Measurements from ENCODE around the gene SLC47A2. TPM values are rescaled to one million over a fixed set of nuclear protein-coding genes. Genes with fewer than 3 reads are reported as not detected.

SLC47A2 gene
- total and polyA plus RNA-seq, 2 experiments from 2014 or later, result not detected

GRCh38 chr17:19747829-19748806 is 31.7 kb upstream of the SLC47A2 start, which contains the start of gene ALDH3A1 (continued):
- TF ChIP-seq ZNF462 (CRISPR knock-in tag; IDR thresholded peaks at IDR 0.05) (no peak), CTCF (conservative IDR thresholded peaks at IDR 0.05; ENCODE audit: low read depth in 2 of 2) (no peak), POLR2AphosphoS5 (IDR thresholded peaks at IDR 0.05; ENCODE audit: low read depth) (no peak), JUNB (IDR thresholded peaks at IDR 0.05; ENCODE audit: unreplicated experiment) (no peak), ZNF331 (CRISPR knock-in tag; IDR thresholded peaks at IDR 0.05; ENCODE audit: low read depth) (no peak), EZH2 (IDR thresholded peaks at IDR 0.05; ENCODE audit: low read depth, unreplicated experiment) (no peak), CREB1 (CRISPR knock-in tag; IDR thresholded peaks at IDR 0.05; ENCODE audit: low read depth) (no peak), NANOG (IDR thresholded peaks at IDR 0.05; ENCODE audit: borderline replicate concordance) (no peak)
